HG03064 (cell line): Measurements from ENCODE around the gene UBASH3A.

Experiments
- ATAC-seq: cut with Tn5 transposase; IDR thresholded peaks from one replicate; pipeline ENCODE4 v1.9.1; 2021; ENCODE audit warnings: low read depth; ENCODE audit not compliant: unreplicated experiment

Gene UBASH3A

DNA sequence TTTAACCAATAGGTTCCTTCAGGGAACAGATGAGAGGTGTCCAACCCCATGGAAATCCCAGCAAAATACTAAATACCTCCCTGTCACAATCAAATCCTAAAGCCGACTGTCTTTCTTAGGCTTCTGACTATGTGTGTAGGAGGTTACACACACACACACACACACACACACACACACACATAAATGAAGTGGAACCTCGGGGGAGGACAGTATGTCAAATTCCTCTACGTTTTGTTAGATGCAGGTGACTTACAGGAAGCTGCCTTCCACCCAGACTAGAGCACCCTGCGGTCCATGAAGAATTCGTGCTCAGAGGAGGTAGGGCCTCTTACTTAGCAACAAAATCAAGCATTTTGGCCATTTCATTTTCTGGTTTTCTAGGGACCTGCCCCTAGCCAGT is 75.9 kb downstream of the UBASH3A start:
- no peak for ATAC-seq

DNA sequence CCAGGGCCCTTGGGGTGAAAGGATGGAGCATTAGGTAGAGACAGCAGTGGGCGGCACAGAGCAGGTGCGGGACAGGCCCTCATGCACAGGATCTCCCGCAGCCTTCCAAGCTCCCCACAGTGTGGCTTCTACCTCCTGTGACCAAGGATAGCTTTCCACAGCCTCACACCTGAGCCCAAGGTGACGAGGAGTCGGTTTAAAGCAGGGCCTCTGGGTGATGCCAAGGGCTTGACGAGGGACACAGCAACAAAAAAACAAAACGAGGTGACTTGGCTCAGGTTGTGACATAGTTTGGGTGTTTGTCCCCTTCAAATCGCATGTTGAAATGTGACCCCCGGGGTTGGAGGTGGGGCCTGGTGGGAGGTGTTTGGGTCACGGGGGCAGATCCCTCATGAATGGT is 77.0 kb downstream of the UBASH3A start:
- ATAC-seq: no peak

DNA sequence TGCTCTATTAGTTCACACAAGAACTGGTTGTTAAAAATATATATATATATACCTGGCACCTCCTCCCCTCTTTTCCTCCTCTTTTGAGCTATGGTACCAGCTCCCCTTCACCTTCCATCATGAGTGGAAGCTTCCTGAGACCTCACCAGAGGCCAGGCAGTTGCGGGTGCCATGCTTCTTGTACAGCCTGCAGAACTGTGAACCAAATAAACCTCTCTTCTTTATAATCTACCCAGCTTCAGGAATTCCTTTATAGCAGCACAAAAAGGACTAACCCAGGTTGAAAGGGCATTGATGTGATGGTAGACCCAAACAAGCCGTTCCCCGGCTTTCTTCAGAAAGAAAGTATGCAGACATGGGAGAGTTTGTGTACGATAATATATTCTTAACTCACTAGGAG is 77.5 kb downstream of the UBASH3A start:
- ATAC-seq: no peak

DNA sequence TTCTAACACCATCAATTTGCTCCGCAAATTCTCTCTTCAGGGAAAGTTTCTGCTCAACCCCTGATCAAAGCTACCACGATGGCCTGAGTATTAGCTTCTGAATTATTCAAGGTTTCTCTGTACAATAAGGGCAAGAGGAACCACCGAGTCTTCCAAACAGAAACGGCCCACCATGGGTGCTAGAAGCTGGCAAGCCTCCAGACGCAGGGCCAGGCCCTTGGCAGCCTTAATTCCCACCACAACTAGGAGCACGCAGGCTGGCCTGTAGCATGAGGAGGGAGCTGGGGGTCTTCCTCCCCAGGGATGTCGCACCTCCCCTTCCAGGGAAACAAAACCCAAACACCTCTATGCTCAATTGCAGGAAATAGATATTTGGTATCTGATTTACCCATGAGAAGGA is 81.3 kb downstream of the UBASH3A start:
- ATAC-seq: no peak

DNA sequence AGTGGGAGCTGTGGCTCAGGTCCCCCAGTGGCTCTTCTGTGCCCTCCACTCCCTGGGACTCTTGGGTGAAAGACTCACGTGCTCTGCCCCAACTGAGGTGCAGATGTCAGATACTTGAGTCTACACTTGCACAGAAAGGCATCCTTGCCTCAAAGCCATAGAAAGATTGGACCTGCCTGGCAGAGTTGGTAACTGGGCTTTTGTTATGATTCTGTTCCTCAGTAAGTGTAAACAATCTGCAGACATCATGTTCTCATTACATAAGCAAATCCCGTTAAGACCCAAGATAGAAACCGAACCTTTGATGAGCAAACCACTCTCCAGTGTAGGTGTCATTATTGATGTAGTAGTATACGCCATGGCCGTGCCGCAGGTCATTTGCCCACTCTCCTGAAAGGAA is 82.4 kb downstream of the UBASH3A start:
- ATAC-seq: no peak

DNA sequence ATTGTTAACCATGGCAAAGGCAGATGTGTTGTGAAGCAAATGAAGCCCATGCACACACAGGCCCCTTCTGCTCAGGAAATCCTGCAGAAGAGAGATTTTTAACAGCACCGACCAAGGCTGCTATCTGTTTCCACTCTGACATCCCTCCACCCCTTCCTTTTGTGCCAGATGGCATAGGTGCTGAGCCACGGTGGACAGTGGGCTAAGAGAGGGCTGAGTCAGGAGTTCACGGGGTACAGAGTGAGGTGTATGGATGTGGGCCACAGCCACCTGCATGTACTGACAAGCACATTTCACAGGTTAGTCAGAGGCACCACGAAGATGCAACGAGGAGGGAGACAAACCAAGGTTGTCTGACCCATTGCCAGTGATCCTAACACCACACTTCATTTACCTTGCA is 82.8 kb downstream of the UBASH3A start:
- ATAC-seq: no peak

DNA sequence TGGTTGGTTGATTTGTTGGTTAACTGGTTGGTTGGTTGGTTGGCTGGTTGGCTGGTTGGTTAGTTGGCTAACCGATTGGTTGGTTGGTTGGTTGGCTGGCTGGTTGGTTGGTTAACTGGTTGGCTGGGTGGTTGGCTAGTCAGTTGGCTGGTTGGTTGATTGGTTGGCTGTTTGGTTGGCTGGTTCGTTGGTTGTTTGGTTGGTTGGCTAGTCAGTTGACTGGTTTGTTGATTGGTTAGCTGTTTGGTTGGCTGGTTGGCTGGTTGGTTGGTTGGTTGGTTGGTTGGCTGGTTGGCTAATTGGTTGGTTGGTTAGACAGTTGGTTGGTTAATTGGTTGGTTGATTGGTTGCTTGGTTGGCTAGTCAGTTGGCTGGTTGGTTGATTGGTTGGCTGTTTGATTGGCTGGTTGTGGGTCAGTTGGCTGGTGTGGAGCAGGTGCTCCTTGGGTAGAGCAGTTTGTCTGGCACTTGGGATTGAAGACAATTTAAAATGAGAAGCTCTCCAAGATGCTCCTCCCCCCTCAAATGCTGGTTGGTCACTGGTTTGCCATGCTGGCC is 85.4 kb downstream of the UBASH3A start:
- no peak for ATAC-seq

DNA sequence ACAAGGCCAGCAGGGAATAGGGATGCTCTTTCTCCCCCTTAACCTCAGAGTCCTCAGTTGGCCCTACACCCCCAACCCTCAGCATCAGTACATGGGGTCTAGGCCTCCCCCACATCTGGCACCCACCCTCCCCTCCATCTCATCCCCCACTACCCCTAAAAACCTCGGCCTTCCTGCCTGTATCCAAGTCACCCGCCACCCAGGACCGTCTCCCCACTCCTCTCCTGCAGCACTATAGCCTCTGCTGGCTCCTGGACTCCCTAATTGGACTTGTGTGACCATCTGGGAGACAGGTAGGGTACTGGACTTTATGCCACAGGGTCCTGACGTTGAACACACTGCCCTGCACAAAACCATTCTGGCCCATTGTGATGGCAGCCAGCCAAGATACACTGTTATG is 86.3 kb downstream of the UBASH3A start:
- ATAC-seq: no peak

DNA sequence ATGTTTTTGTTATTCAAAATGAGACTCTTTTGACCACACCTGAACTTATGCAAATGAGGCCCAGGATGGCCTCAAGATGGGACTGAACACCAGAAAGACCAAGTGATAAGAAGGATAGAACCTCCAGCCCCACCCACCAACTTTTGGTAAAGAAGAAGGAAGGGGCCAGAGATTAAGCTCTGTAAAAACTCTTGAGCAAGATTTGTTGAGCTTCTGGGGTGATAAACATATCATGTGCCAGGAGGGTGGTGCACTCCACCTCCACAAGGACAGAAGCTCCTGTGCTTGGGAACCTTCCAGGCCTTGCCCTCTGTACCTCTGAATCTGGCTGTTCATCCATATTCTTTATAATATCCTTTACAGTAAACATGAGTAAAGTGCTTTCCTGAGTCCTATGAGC is 87.0 kb downstream of the UBASH3A start:
- ATAC-seq: no peak

DNA sequence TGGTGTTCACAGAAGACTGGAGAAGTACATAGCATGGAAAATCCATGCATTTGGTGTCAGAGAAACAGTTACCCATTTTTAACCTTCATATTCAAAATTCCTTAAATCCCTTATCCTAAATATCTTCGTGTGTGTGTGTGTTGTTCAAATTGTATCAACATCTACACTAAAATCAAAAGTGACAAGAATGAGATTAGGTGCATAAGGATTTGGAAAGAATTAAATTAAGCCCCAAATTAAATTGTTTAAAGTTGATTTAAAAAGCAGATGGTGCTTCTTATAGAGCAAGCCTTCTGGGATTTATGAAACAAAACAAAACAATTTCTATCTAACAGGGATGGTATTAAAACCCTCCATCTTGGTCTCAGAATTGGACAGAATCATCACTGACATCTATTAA is 87.6 kb downstream of the UBASH3A start:
- no peak for ATAC-seq

DNA sequence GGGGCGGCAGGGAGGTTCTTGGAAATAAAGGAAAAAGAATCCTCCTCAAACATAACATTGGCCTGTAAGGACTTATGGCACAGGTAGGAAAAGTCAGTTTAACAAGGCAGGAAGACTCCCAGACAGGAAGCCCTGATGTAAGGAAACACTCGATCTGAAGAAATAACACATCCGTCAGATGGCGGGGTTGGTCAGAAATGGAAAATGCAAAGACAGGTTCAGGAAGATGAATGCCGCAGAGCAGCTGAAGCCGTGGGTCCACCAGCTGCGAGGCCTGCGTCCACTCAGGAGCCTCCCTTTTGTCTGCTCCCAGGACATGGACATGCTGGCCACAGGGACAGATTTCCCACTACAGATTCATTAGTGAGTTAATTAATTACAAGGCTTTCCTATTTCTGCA is 88.5 kb downstream of the UBASH3A start:
- ATAC-seq: no peak

DNA sequence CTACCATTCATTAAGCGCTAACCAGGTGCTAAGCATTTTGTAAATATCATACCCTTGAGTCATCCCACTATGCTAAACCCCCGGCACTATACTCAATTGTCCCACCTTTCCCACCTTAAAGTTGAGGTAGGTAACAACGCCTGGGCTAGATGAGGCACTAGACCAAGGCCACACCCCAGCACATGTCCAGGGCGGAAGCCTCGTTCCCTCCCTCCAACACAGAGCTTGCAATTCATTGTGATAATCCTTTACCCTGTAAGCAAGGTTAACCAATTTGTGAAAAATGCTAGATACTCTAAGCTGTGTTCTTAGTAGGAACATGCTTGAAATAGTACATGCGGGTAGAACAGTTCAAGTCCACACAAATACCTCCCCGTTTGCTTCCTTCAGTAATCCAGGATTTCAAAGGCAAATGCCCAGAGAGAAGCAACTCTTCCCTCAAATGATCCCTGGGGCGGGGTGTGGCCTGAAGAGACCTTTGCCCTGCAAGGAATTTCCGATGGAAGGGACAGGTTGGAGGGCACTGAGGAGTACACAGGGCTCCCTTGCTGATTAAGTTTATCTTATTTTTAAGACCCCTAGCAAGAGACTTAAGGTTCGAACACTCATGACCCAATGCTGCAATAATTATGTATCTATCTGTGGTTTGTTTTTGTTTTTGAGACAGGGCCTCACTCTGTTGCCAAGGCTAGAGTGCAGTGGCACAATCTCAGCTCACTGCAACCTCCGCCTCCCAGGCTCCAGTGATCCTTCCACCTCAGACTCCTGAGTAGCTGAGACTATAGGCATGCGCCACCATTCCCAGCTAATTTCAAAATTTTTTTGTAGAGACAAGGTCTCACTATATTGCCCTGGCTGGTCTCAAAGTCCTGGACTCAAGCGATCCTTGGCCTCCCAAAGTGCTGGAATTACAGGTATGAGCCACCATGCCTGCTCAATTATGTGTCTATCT is 89.7 kb downstream of the UBASH3A start:
- ATAC-seq: no peak

DNA sequence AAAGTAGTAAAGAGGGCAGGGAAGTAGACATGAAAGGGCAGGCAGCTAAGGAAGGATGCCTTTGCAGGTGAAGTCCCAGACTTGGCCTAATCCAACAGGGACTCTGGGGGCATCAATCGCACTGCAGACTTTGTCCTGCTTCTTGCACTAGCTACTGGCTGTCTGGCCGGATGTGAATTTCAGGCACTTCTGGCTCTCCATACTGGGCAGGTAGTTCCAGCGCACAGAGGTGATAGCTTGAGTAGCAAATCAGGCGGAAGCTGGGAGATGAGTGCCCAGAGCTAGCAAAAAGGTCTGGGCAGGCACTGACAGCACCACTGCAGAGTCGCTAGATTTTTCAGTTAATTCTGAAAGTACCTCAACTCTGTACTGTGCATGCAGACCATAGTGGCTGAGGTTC is 91.3 kb downstream of the UBASH3A start:
- no peak for ATAC-seq

DNA sequence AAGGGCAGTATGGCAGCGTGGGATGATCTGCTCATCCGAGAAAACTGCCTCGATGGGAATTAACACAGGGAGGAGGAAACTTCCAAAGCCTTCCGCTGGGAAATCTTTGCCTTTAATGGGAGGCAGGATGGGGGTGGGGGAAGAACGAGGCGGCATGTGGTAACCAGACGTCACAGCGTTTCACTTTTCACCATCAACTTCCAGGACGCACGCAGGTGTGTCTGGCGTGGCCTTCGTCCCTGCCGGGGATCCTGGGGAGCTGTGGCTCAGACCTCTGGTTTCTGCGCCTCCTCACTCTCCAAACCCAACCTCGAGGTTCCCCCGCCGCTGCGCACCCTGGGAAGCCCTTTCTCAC is 92.0 kb downstream of the UBASH3A start:
- ATAC-seq: peak; percentile 9

DNA sequence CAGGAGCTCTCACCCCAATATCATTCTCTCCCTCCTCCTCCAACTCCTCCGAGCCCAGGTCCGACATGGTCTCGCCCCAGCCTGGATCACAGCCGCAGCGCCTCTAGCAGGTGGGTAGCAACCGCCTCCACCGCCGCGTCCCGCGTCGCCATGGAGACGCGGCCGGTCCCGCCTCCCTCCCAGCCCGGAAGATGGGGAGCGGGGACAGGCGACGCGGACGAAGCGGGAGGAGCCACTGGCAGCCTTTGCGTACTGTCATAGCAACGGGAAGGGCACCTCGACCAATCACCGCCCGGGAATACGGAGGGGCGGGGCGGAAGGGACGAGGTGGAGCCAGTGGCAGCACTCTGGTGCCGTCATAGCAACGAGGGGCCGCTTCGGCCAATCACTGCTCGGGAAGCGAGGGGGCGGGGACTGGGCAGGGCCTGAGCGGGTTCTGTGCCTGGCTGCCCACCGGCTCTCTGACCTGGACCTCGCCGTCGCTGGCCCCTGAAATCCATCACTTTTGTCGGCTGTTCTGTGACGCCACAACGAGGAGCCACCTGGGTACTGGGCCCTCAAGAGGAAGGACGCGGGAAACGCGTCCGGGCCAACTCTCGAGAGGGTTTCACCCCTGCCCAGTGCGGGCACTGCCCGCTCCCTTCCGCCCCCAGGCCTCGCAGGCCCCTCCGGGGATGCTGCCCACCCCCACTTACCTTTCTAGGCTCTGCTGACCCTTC is 92.6 kb downstream of the UBASH3A start, which contains the start of gene RSPH1:
RSPH1 (minus strand) TSS at position 105 of the 719 bp plus-strand sequence; CDS start at position 67, 38 bp downstream.
- peak; percentile 94 for ATAC-seq

DNA sequence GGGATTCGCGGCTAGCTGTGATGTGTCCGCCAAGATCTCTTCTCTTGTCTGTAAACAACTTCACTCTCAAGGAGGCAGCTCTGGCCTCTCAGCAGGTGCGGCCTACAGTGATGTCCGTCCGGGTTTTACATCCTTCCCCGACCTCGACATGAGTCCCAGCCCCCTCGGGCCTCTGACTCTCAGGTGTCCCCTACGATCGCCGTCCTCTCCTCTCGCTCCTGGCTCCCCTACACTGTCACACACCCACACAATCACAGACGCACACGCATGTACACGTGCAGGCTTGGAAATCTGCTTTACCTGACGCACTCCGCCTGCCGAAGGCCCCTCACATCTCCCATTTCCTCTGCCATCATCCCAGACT is 93.1 kb downstream of the UBASH3A start:
- no peak for ATAC-seq
